ENCODE results near the gene KDM5C. TPM values are rescaled to one million over a fixed set of nuclear protein-coding genes. Genes with fewer than 3 reads are reported as not detected.
A peak's percentile ranks its signal among the peaks of the same experiment; 100 is the strongest.

KDM5C gene
- total and polyA plus RNA-seq, 8 donors, result 64.3 to 106 (median 84.9) TPM

DNA sequence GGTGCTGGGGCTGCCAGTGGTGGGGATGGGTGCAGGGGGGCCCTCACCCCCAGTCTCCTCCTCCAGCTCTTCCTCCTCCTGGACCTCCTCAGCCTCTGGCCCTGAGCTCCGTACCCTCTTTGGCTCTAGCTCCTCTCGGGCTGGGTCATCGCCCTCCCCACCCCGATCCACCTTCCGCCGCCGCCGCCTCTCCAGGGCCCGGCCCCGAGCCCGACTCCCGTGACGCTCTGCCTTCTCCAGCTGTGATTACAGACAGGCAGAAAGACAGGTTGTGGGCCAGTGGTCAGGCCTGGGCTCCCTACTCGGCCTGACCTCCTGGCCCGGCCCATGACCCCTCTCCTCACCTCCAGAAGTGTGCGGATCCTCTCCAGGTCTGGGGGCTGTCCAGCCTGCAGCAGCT, 31.9 kb downstream of the KDM5C start:
- Histone ChIP-seq H3K27me3 (no peaks in the 10 kb centered on the region), H3K4me3 (no peak overlapping the region), H3K36me3 (peaks cover 0 to 66% of the 10 kb centered on the region in 2 donors), H3K4me1 (no peaks in the 10 kb centered on the region), H3K27ac (no peak overlapping the region), H3K9me3 (no peaks in the 10 kb centered on the region)
- no peak for TF ChIP-seq CTCF (IDR thresholded peaks at IDR 0.05)
- ATAC-seq (no peak), DNase-seq (no peak)
- intact Hi-C loops (cut with DNase I), result no loop called here

- peaks cover 0 to 40% of the 10 kb centered on the region in 2 donors for H3K36me3 ChIP-seq
Measured at GRCh38 chrX:53190363-53190960, 34.5 kb downstream of the KDM5C start.

GRCh38 chrX:53188763-53189162, 36.2 kb downstream of the KDM5C start:
- Histone ChIP-seq H3K27me3 (no peaks in the 10 kb centered on the region), H3K4me3 (no peak overlapping the region), H3K4me1 (no peaks in the 10 kb centered on the region), H3K36me3 (peaks cover 0 to 23% of the 10 kb centered on the region in 2 donors), H3K27ac (no peak overlapping the region), H3K9me3 (no peaks in the 10 kb centered on the region)
- DNase-seq, result no peak
- intact Hi-C loops (cut with DNase I), result no loop called here
- TF ChIP-seq CTCF (IDR thresholded peaks at IDR 0.05), result no peak
- ATAC-seq, result no peak

More at GRCh38 chrX:53190363-53190960, 34.5 kb downstream of the KDM5C start:
- ATAC-seq (no peak), DNase-seq (no peak)
- Histone ChIP-seq H3K9me3 (no peaks in the 10 kb centered on the region), H3K4me3 (no peak overlapping the region), H3K4me1 (no peaks in the 10 kb centered on the region), H3K27ac (no peak overlapping the region), H3K27me3 (no peaks in the 10 kb centered on the region)
- TF ChIP-seq CTCF (IDR thresholded peaks at IDR 0.05), result no peak
- intact Hi-C loops (cut with DNase I), result no loop called here

GRCh38 chrX:53186351-53186750, 38.7 kb downstream of the KDM5C start:
- Histone ChIP-seq H3K4me3 (no peak overlapping the region), H3K27ac (no peak overlapping the region), H3K36me3 (no peaks in the 10 kb centered on the region), H3K4me1 (no peaks in the 10 kb centered on the region), H3K9me3 (no peaks in the 10 kb centered on the region), H3K27me3 (no peaks in the 10 kb centered on the region)
- no peak for TF ChIP-seq CTCF (IDR thresholded peaks at IDR 0.05)
- DNase-seq (no peak), ATAC-seq (peak; percentile 62)
- intact Hi-C loops (cut with DNase I), result no loop called here

- Histone ChIP-seq H3K27me3 (no peaks in the 10 kb centered on the region), H3K36me3 (no peaks in the 10 kb centered on the region), H3K4me3 (no peak overlapping the region), H3K4me1 (no peaks in the 10 kb centered on the region), H3K9me3 (no peaks in the 10 kb centered on the region), H3K27ac (no peak overlapping the region)
- TF ChIP-seq CTCF (IDR thresholded peaks at IDR 0.05), result no peak
- intact Hi-C loops (cut with DNase I), result loop anchor here in 1 of 2 donors (5.0 kb wide), 1 partner anchor 32 kb away; no protein-coding TSS in a partner anchor
- DNase-seq (no peak), ATAC-seq (no peak)
Measured at GRCh38 chrX:53184836-53185235, 40.2 kb downstream of the KDM5C start.

All from left lung (tissue), 10 donors.